Erythroblast (primary cell): ENCODE results near the gene TEDC1.

Source experiments
- GATA1 ChIP-seq: IDR thresholded peaks from 2 replicates; pipeline ENCODE4 v1.6.1; 2011; ENCODE audit warnings: low read depth, mild to moderate bottlenecking, control low read depth, low read length, moderate library complexity
- POLR2A ChIP-seq: IDR thresholded peaks from 2 replicates; pipeline ENCODE4 v1.6.1; 2011; ENCODE audit warnings: mild to moderate bottlenecking, low read length

DNA sequence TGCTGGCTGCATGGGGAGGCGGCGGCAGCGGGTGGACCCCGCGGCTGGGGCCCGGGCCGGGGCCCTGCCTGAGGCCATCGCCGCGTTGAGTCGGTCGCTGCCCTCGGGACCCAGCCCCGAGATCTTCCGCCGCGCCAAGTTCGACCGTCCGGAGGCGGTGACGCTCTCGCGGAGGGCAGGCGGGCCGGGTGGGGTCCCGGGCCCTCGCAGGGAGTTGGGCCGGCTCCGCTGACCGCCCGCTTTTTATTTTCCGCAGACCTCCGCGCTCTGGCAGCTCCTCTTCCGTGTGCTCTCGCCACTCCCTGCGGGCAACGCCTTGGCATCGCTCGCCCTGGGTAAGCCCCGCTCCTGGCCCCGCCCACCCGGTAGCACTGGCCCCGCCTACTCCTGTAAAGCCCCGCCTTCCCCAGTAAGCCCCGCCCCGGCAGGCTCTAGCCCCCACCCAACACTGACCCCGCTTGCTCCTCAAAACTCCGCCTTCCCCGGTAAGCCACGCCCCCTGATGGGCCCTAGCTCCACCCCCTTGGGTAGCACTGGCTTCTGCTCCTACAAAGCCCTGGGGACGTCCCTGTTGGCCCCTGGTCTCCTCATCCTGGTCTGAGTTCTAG is 424 bp downstream of the TEDC1 start:
- peak; percentile 89 for TF ChIP-seq POLR2A
- no peak for TF ChIP-seq GATA1
